ENCODE results near the gene COG2. TPM values are rescaled to one million over a fixed set of nuclear protein-coding genes. Genes with fewer than 3 reads are reported as not detected.

The COG2 gene
- total and polyA plus RNA-seq, 2 of the 8 experiments (the other 6 are each of a cell fraction or from before 2014, with no cell fraction given), result 10.3 to 36.7 TPM

- Histone ChIP-seq H2BK5ac (ENCODE audit: low read depth, low read length) (no peak overlapping the region), H4K5ac (ENCODE audit: insufficient read length, low read depth, low read length) (no peak overlapping the region), H3K18ac (ENCODE audit: extremely low read depth, low read length) (no peak overlapping the region), H3K4ac (replicated peaks; ENCODE audit: insufficient read length, low read depth, low read length) (no peak overlapping the region), H2BK20ac (ENCODE audit: low read length) (no peak overlapping the region), H3K27me3 (replicated peaks in 1 of 4; ENCODE audit: control insufficient read depth in 3 of 4, extremely low read depth in 1 of 4, insufficient read depth in 3 of 4, low read length in 3 of 4) (no peaks in the 10 kb centered on the region), H3K4me2 (ENCODE audit: insufficient read depth in 1 of 2, low read depth in 2 of 2, low read length in 2 of 2) (no peak overlapping the region), H3K4me3 (ENCODE audit: extremely low read depth in 1 of 4, insufficient read depth in 2 of 4, low read depth in 3 of 4, low read length in 4 of 4) (no peak overlapping the region), H3K23me2 (ENCODE audit: low read depth, low read length) (0 out of 2 replicates have a peak, but pooled peaks cover 2% of the 10 kb centered on the region), H3K23ac (ENCODE audit: insufficient read length) (no peak overlapping the region), H2BK120ac (replicated peaks; ENCODE audit: low read depth, low read length) (no peak overlapping the region), H3K9ac (replicated peaks in 1 of 4; ENCODE audit: extremely low read depth in 1 of 4, low read depth in 3 of 4, low read length in 3 of 4) (no peak overlapping the region), H2BK12ac (ENCODE audit: low read depth, low read length) (no peak overlapping the region), H3K27ac (ENCODE audit: low read depth, low read length) (no peak overlapping the region), H3K36me3 (ENCODE audit: control insufficient read depth in 2 of 4, insufficient read depth in 4 of 4, low read length in 3 of 4) (peaks cover 0 to 2% (median 0%) of the 10 kb centered on the region in 4 experiments; a peak in 1 of 8 replicates), H3K4me1 (replicated peaks in 1 of 4; ENCODE audit: control insufficient read depth in 3 of 4, insufficient read depth in 4 of 4, low read length in 3 of 4) (peaks cover 0 to 6% (median 0%) of the 10 kb centered on the region in 4 experiments; a peak in 1 of 7 replicates), H3K56ac (replicated peaks; ENCODE audit: insufficient read length, low read depth, low read length) (no peak overlapping the region), H2BK15ac (ENCODE audit: low read length) (no peak overlapping the region), H2AFZ (ENCODE audit: low read length) (no peak overlapping the region), H4K8ac (ENCODE audit: extremely low read depth, insufficient read depth, low read length) (no peak overlapping the region), H4K91ac (replicated peaks; ENCODE audit: insufficient read length, low read length) (no peak overlapping the region), H3K9me3 (ENCODE audit: insufficient read depth in 2 of 2, low read depth in 1 of 2, low read length in 1 of 2) (no peaks in the 10 kb centered on the region), H3K79me2 (ENCODE audit: control insufficient read depth in 1 of 2, insufficient read depth in 2 of 2, low read length in 2 of 2) (peaks cover 20 to 100% of the 10 kb centered on the region in 2 experiments), H4K20me1 (replicated peaks in 1 of 2; ENCODE audit: control insufficient read depth in 1 of 2, insufficient read depth in 2 of 2, low read length in 2 of 2) (peaks cover 8 to 11% of the 10 kb centered on the region in 2 experiments), H3K79me1 (ENCODE audit: low read depth, low read length) (peaks cover 14% of the 10 kb centered on the region), H2AK5ac (ENCODE audit: low read depth, low read length) (no peak overlapping the region), H3K14ac (ENCODE audit: insufficient read length) (no peak overlapping the region)
- TF ChIP-seq CTCF (IDR thresholded peaks at IDR 0.05; ENCODE audit: control extremely low read depth in 1 of 3, insufficient read depth in 1 of 3, low read depth in 1 of 3, low read length in 3 of 3), result no peak
- TF ChIP-seq NANOG (IDR thresholded peaks at IDR 0.05; ENCODE audit: insufficient read depth, low read depth, low read length, poor library complexity, severe bottlenecking), result no peak
- TF ChIP-seq TBP (IDR thresholded peaks at IDR 0.05; ENCODE audit: low read depth, low read length), result no peak
- no peak for TF ChIP-seq MAX (IDR thresholded peaks at IDR 0.05)
- no peak for TF ChIP-seq GTF2F1 (IDR thresholded peaks at IDR 0.05; ENCODE audit: borderline replicate concordance, low read depth, low read length)
- no peak for TF ChIP-seq TEAD4 (IDR thresholded peaks at IDR 0.05; ENCODE audit: low read depth, low read length)
- TF ChIP-seq YY1 (IDR thresholded peaks at IDR 0.05; ENCODE audit: low read depth, low read length), result no peak
- TF ChIP-seq RXRA (IDR thresholded peaks at IDR 0.05; ENCODE audit: insufficient read depth, low read depth, low read length), result no peak
- TF ChIP-seq E2F6 (IDR thresholded peaks at IDR 0.05), result no peak
- ChIA-PET CTCF (ENCODE audit: partially characterized antibody) (no interaction called here), POLR2A (ENCODE audit: partially characterized antibody) (no interaction called here)
- FAIRE-seq (no peak), DNase-seq (ENCODE audit: low read depth in 1 of 2, low spot score in 2 of 2) (no peak)
- 99% methylated on average over 3 of the region's 3 CpGs; no CpG with 5 or more reads in 1 of the 2 experiments for WGBS, 2 experiments (ENCODE audit: extremely low coverage in 1 of 2, insufficient coverage in 1 of 2, insufficient read length in 1 of 2, insufficient replicate concordance in 2 of 2, low coverage in 1 of 2, low lambda C conversion rate in 2 of 2, missing lambda C conversion rate in 1 of 2)
Measured at GRCh38 chr1:230648114-230648513, 5.8 kb downstream of the COG2 start.

Data from H1 (cell line).